RWPE1 (cell line): ENCODE results near the gene RPL35A.
"Not testable (repeated sequence)": the region's sequence is repeated elsewhere in the genome, so short reads cannot be mapped to it uniquely, and the experiment has no call there.

ENCODE experiments used
- CTCF ChIA-PET: fragments of 350-600 bp; sonication (Branson Sonifier 250); formaldehyde crosslinking; extraction: SDS; loops from one replicate; lab custom pipeline; 2021; lab: Yijun Ruan, JAX
- POLR2A ChIA-PET: fragments of 400-600 bp; formaldehyde crosslinking; extraction: SDS; loops from one replicate; lab custom pipeline; 2020; ENCODE audit warnings: antibody characterized with exemption; ENCODE audit not compliant: low non-redundant PET; lab: Yijun Ruan, JAX
- DNase-seq: peaks from one replicate; pipeline ENCODE4 v3.0.0; 2012; ENCODE audit warnings: low spot score
- H3K27ac ChIP-seq: fragments of 450-650 bp; 2 replicates; pipeline ENCODE4 v1.5.1; 2017
- TF ChIP-seq, protein P1 (sequence below): fragments of 450-650 bp; conservative IDR thresholded peaks from 2 replicates; pipeline ENCODE4 v1.5.1; 2017; ENCODE audit warnings: low read depth, mild to moderate bottlenecking

Gene RPL35A

DNA sequence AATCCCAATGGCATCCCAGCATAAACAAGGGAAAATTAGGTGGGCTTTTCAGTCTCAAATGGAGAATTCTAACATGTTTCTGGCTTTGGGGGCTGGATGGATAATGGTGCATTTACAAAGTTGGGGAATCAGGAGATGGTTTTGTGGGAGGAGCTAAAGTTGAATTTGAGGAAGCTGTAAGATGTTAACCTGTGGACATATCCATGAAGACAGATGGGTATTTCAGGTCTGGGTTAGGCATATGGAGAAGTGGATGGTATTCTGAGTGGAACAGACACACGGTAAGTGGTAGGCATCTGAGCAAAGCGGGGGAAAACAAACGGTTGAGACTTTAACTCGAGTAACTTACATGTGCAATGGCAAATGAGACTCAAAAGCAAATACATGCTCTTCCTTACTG lies 8.4 kb downstream of the RPL35A start:
- POLR2A ChIA-PET, result no interaction called here
- TF ChIP-seq, protein P1, sequence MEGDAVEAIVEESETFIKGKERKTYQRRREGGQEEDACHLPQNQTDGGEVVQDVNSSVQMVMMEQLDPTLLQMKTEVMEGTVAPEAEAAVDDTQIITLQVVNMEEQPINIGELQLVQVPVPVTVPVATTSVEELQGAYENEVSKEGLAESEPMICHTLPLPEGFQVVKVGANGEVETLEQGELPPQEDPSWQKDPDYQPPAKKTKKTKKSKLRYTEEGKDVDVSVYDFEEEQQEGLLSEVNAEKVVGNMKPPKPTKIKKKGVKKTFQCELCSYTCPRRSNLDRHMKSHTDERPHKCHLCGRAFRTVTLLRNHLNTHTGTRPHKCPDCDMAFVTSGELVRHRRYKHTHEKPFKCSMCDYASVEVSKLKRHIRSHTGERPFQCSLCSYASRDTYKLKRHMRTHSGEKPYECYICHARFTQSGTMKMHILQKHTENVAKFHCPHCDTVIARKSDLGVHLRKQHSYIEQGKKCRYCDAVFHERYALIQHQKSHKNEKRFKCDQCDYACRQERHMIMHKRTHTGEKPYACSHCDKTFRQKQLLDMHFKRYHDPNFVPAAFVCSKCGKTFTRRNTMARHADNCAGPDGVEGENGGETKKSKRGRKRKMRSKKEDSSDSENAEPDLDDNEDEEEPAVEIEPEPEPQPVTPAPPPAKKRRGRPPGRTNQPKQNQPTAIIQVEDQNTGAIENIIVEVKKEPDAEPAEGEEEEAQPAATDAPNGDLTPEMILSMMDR, result no peak
- CTCF ChIA-PET, result no interaction called here
- no peak for DNase-seq
- peak overlapping the region; percentile 80 for H3K27ac ChIP-seq

DNA sequence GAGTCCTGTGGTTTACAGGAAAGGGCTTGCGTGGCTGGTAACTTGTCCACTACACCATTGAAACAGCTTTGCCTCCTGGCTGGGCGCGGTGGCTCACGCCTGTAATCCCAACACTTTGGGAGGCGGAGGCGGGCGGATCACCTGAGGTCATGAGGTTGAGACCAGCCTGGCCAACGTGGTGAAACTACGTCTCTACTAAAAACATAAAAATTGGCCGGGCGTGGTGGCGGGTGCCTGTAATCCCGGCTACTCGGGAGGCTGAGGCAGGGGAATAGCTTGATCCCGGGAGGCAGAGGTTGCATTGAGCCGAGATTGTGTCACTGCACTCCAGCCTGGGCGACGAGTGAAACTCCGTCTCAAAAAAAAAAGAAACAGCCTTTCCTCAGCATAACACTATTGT lies 8.9 kb downstream of the RPL35A start:
- DNase-seq, POLR2A ChIA-PET, CTCF ChIA-PET: not testable (repeated sequence)
- H3K27ac ChIP-seq, result peak overlapping the region; percentile 48

DNA sequence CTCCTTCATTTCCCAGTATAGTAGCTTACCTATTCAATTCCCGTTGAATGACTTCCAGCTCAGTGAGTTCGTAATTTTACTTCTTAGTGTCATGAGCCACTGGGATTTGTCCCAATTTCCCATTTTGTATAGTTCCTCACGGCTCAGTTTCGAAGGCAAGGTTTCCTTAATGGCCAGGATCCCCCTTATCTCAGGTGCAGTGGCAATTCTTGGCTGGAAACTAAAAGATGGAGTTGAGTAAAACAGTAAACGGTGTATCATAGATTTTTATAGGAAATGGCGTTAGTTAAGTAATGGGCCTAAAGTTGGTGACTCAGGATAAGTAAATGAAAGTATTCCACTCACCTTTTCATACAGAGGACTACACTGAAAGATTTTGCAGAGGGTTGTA lies 9.5 kb downstream of the RPL35A start:
- TF ChIP-seq, protein P1, result no peak
- POLR2A ChIA-PET, result no interaction called here
- CTCF ChIA-PET, result no interaction called here
- peak overlapping the region; percentile 77 for H3K27ac ChIP-seq
- no peak for DNase-seq

DNA sequence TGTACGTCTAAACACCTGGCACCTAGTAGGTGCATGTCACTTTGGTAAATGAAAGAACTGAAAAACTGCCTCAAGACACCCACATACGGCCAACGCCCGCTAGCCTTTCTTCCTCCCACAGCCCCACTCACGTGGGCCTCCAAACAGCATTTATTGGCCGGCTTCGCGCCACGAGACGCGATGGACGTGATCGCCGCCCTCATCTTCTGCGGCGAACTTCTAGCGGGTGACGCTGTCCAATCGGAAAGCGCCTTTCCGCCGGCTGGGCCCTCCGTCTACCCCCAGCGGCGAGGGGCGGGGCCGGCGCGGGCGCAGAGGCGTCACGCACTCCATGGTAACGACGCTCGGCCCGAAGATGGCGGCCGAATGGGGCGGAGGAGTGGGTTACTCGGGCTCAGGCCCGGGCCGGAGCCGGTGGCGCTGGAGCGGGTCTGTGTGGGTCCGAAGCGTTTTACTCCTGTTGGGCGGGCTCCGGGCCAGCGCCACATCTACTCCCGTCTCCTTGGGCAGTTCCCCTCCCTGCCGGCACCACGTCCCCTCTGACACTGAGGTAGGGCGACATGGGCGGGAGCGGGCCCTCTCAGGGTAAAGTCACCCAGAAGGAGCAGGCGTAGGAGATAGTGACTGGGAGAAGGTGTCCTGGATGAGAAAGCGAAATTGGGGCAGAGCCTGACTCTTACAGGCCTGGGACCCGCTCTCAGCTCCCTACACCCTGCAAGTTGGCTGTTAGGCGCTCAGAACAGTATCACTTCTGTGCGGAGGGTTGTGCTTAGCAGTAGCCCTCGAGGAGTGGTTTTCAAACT lies 10.1 kb downstream of the RPL35A start, which contains the start of gene LMLN:
Gene LMLN, plus strand, starts transcription at position 327 of the 803 bp plus-strand sequence. Its CDS starts 29 bp downstream, at position 356.
- peak; percentile 95 for DNase-seq
- TF ChIP-seq, protein P1, result no peak
- POLR2A ChIA-PET, result interaction anchor here (0.5 kb wide), 1 partner anchor 1165 kb away, joined by 3 read pairs; no protein-coding TSS in a partner anchor
- CTCF ChIA-PET, result interaction anchor here (1.4 kb wide), 1 partner anchor 120 kb away, joined by 4 read pairs; no protein-coding TSS in a partner anchor
- H3K27ac ChIP-seq, result peak within 1 kb of the TSS; percentile 77

DNA sequence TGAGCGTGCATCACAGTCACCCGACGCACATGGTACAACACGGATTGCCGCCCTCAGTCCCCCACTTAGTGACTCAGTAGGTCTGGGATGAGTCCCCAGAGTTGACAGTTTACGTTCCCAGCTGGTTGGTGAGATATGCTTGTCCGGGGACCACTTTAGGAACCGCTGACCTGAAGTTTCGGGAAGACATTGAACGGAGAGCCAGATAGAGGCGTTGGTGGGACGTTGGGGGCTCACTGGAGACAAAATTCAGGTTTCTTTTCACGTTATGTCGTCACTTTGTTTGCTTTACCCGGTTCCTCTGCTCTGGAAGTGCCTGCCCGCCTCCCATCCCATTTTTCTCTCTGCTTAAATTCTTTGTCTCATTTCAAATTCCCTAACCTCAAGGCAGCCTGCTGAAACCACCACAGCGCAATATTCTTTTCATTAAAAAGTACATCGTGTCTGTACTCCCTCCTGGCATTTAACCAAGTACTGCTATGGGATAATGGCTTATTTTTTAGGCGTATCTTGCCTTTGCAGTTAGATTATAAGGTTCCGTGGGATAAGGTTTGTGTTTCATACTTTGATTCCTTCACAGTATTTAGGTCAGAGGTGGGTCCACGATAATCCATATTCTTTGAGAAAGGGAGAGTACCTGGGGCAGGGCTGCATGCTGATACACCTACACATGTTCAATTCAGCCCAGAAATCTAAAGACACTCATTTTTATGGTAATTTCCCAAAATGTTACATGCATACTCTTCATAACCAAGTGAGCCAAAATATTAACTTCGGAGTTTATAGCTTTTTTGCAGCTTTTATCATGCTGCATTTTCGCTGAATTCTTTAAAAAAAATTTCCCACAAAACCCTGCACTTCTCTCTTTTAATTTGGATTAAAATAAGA lies 10.9 kb downstream of the RPL35A start:
- CTCF ChIA-PET, result interaction anchor here (0.7 to 1.4 kb wide), 3 partner anchors 18 to 120 kb away, joined by 3 to 4 read pairs (median 4); no protein-coding TSS in a partner anchor
- POLR2A ChIA-PET, result interaction anchor here (0.5 kb wide), 1 partner anchor 1166 kb away, joined by 3 read pairs; no protein-coding TSS in a partner anchor
- no peak for DNase-seq
- peak overlapping the region; percentile 77 for H3K27ac ChIP-seq
- TF ChIP-seq, protein P1, result no peak

DNA sequence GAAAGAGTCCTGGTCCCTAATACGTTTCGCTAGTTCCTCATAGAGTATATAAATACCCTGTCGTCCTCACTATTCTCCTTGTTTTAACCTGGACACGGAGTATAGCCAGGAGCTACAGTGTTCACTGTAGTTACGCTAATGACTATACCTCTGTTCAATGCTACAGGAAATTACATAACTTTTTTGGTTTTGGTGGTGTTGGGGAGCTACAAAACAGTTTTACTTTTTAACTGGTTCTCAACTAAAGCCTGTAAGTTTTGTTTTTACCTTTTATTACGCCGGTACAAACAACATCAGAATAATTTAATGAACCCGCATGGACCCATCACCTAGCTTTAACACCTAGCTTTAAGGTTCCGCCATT lies 11.6 kb downstream of the RPL35A start:
- ChIA-PET CTCF (interaction anchor here (0.7 to 1.4 kb wide), 3 partner anchors 19 to 119 kb away, joined by 3 to 4 read pairs (median 4); no protein-coding TSS in a partner anchor), POLR2A (no interaction called here)
- TF ChIP-seq, protein P1, result no peak
- no peak for DNase-seq
- H3K27ac ChIP-seq, result no peak overlapping the region
